RWPE2 (cell line): ENCODE results near the gene BCL7B.
"Not testable (repeated sequence)": the region's sequence is repeated elsewhere in the genome, so short reads cannot be mapped to it uniquely, and the experiment has no call there.

ENCODE experiments used
- ATAC-seq: fragments of 200-7000 bp; cut with Tn5 transposase; 3 replicates; pipeline ENCODE4 v1.9.1; 2021; ENCODE audit warnings: low read depth
- DNase-seq: peaks from one replicate; pipeline ENCODE4 v3.0.0-alpha.2; 2020; ENCODE audit warnings: low spot score
- H3K27ac ChIP-seq: fragments of 450-650 bp; 2 replicates; pipeline ENCODE4 v1.5.1; 2017; ENCODE audit warnings: mild to moderate bottlenecking; ENCODE audit not compliant: poor library complexity, severe bottlenecking
- H3K27me3 ChIP-seq: fragments of 250-450 bp; sonication (Bioruptor Pico); 2 replicates; pipeline ENCODE4 v1.5.1; 2021; ENCODE audit warnings: mild to moderate bottlenecking, moderate library complexity; ENCODE audit not compliant: insufficient read depth, poor library complexity, severe bottlenecking
- H3K36me3 ChIP-seq: fragments of 250-450 bp; sonication (Bioruptor Pico); 2 replicates; pipeline ENCODE4 v1.5.1; 2020; ENCODE audit warnings: low read depth, mild to moderate bottlenecking, moderate library complexity
- H3K4me1 ChIP-seq: fragments of 250-450 bp; sonication (Bioruptor Pico); 2 replicates; pipeline ENCODE4 v1.5.1; 2021; ENCODE audit warnings: mild to moderate bottlenecking, moderate library complexity; ENCODE audit not compliant: insufficient read depth, poor library complexity, severe bottlenecking
- H3K4me3 ChIP-seq: fragments of 250-450 bp; sonication (Bioruptor Pico); 2 replicates; pipeline ENCODE4 v1.5.1; 2021; ENCODE audit warnings: mild to moderate bottlenecking, moderate library complexity; ENCODE audit not compliant: severe bottlenecking
- H3K9me3 ChIP-seq: fragments of 250-450 bp; sonication (Bioruptor Pico); 2 replicates; pipeline ENCODE4 v1.5.1; 2021; ENCODE audit warnings: mild to moderate bottlenecking, moderate library complexity; ENCODE audit not compliant: severe bottlenecking
- CTCF ChIP-seq: fragments of 450-650 bp; IDR thresholded peaks from one replicate; pipeline ENCODE4 v1.5.1; 2017; ENCODE audit warnings: mild to moderate bottlenecking, moderate library complexity; ENCODE audit not compliant: poor library complexity, severe bottlenecking

Gene BCL7B

GRCh38 chr7:73504017-73504416, 53.5 kb downstream of the BCL7B start:
- no peaks in the 10 kb centered on the region for H3K4me1 ChIP-seq
- H3K27me3 ChIP-seq: no peaks in the 10 kb centered on the region
- no peak for ATAC-seq
- no peak overlapping the region for H3K4me3 ChIP-seq
- peaks cover 96% of the 10 kb centered on the region for H3K36me3 ChIP-seq
- no peaks in the 10 kb centered on the region for H3K9me3 ChIP-seq
- no peak for DNase-seq
- no peak overlapping the region for H3K27ac ChIP-seq
- no peak for TF ChIP-seq CTCF

DNA sequence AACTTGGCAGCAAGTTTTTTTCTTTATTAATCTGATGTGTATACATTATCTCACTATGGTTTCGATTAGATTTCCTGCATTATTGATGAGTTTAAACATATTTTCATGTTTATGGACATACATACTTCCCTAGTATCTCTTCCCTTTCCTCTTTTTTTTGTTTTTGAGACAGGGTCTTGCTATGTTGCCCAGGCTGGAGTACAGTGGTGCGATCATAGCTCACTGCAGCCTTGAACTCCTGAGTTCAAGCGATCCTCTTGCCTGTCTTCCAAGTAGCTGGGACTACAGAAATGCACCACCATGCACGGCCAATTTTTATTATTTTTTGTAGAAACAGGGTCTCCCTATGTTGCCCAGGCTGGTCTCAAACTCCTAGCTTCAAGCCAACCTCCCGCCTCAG, 54.3 kb downstream of the BCL7B start:
- H3K4me3 ChIP-seq: no peak overlapping the region
- H3K9me3 ChIP-seq: no peaks in the 10 kb centered on the region
- ATAC-seq (no peak), DNase-seq (no peak)
- H3K27ac ChIP-seq: no peak overlapping the region
- TF ChIP-seq CTCF: no peak
- peaks cover 96% of the 10 kb centered on the region for H3K36me3 ChIP-seq
- no peaks in the 10 kb centered on the region for H3K27me3 ChIP-seq
- H3K4me1 ChIP-seq: no peaks in the 10 kb centered on the region

- no peak overlapping the region for H3K4me3 ChIP-seq
- DNase-seq: no peak
- peaks cover 99% of the 10 kb centered on the region for H3K36me3 ChIP-seq
- H3K9me3 ChIP-seq: no peaks in the 10 kb centered on the region
- no peak overlapping the region for H3K27ac ChIP-seq
- H3K4me1 ChIP-seq: no peaks in the 10 kb centered on the region
- ATAC-seq: no peak
- TF ChIP-seq CTCF: no peak
- no peaks in the 10 kb centered on the region for H3K27me3 ChIP-seq
These were observed 60.9 kb downstream of the BCL7B start for GRCh38 chr7:73496626-73497025.

- not testable (repeated sequence) for DNase-seq, H3K9me3 ChIP-seq, ATAC-seq, H3K27me3 ChIP-seq, H3K4me1 ChIP-seq, H3K27ac ChIP-seq, H3K4me3 ChIP-seq
- peaks cover 99% of the 10 kb centered on the region for H3K36me3 ChIP-seq
These were observed 62.0 kb downstream of the BCL7B start for GRCh38 chr7:73495507-73495906.

DNA sequence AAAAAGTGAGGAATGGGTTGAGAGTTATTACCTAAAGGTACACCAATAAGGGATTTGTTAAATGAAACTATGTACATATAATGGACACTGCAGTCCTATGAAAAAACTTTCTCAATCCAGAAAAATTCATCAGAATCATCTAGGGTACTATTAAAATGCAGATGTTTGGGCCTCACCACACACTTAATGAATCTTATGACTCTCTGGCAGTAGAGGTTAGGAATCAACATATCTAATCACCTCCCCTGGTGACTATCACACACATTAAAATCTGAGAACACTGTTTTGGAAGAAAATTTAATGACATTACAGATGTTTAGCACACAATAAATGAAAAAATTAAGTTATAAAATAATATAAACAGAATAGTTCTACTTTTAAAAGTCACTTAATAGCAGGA, 67.5 kb downstream of the BCL7B start:
- H3K27ac ChIP-seq: no peak overlapping the region
- no peaks in the 10 kb centered on the region for H3K9me3 ChIP-seq
- ATAC-seq: no peak
- H3K36me3 ChIP-seq: peaks cover 99% of the 10 kb centered on the region
- no peak overlapping the region for H3K4me3 ChIP-seq
- no peaks in the 10 kb centered on the region for H3K4me1 ChIP-seq
- DNase-seq: no peak
- no peaks in the 10 kb centered on the region for H3K27me3 ChIP-seq
- no peak for TF ChIP-seq CTCF
